Neural cell (in vitro differentiated cells): Measurements from ENCODE around the gene MEIOC. TPM values are rescaled to one million over a fixed set of nuclear protein-coding genes. Genes with fewer than 3 reads are reported as not detected.

ENCODE experiments used
- H2AFZ ChIP-seq: fragments of 200-600, 300-800 bp; sonication (generic), shearing (Covaris generic); 2 replicates; pipeline ENCODE4 v1.6.0; 2014; ENCODE audit warnings: low read depth, mild to moderate bottlenecking, antibody characterized with exemption, low read length, moderate library complexity
- H3F3A ChIP-seq: fragments of 200-600 bp; shearing (Covaris generic); 2 replicates; pipeline ENCODE4 v1.6.1; 2016; ENCODE audit warnings: mild to moderate bottlenecking, moderate library complexity, mixed read lengths, antibody characterized with exemption, low read length; ENCODE audit not compliant: insufficient read depth, poor library complexity, severe bottlenecking
- H3K27ac ChIP-seq: fragments of 200-600, 300-800 bp; sonication (generic), shearing (Covaris generic); 2 replicates; pipeline ENCODE4 v1.5.1; 2014; ENCODE audit warnings: mild to moderate bottlenecking, low read length, moderate library complexity
- H3K27me3 ChIP-seq: fragments of 300-800, 200-600 bp; sonication (generic), shearing (Covaris generic); 2 replicates; pipeline ENCODE4 v1.6.0; 2014; ENCODE audit warnings: mild to moderate bottlenecking, low read depth, low read length, moderate library complexity; ENCODE audit not compliant: insufficient read depth
- H3K36me3 ChIP-seq: fragments of 300-800, 200-600 bp; sonication (generic), shearing (Covaris generic); 2 replicates; pipeline ENCODE4 v1.5.1; 2014; ENCODE audit warnings: mild to moderate bottlenecking, antibody characterized with exemption, low read length, moderate library complexity; ENCODE audit not compliant: insufficient read depth
- H3K4me2 ChIP-seq: fragments of 300-800, 200-600 bp; sonication (generic), shearing (Covaris generic); 2 replicates; pipeline ENCODE4 v1.6.0; 2014; ENCODE audit warnings: mild to moderate bottlenecking, low read length
- H3K4me3 ChIP-seq: fragments of 300-800, 200-600 bp; sonication (generic), shearing (Covaris generic); 2 replicates; pipeline ENCODE4 v1.5.1; 2014; ENCODE audit warnings: mild to moderate bottlenecking, low read length, moderate library complexity
- H3K79me2 ChIP-seq: fragments of 200-600 bp; shearing (Covaris generic); replicated peaks from 2 replicates; pipeline ENCODE4 v1.6.0; 2014; ENCODE audit warnings: mild to moderate bottlenecking, low read length, moderate library complexity; ENCODE audit not compliant: insufficient read depth
- H3K9ac ChIP-seq: fragments of 300-800, 200-600 bp; sonication (generic), shearing (Covaris generic); 2 replicates; pipeline ENCODE4 v1.6.1; 2016; ENCODE audit warnings: mild to moderate bottlenecking, low read length, mixed read lengths
- H3K9me2 ChIP-seq: fragments of 200-600 bp; shearing (Covaris generic); 2 replicates; pipeline ENCODE4 v1.6.1; 2016; ENCODE audit warnings: mild to moderate bottlenecking, low read length, mixed read lengths; ENCODE audit not compliant: insufficient read depth
- H3K9me3 ChIP-seq: fragments of 200-600, 300-800 bp; sonication (generic), shearing (Covaris generic); 2 replicates; pipeline ENCODE4 v1.6.1; 2016; ENCODE audit warnings: mild to moderate bottlenecking, mixed run types, low read length, moderate library complexity, mixed read lengths
- H4K20me1 ChIP-seq: fragments of 200-600 bp; shearing (Covaris generic); 2 replicates; pipeline ENCODE4 v1.6.1; 2016; ENCODE audit warnings: mild to moderate bottlenecking, mixed run types; ENCODE audit not compliant: insufficient read depth
- EP300 ChIP-seq: fragments of 450-650 bp; conservative IDR thresholded peaks from 2 replicates; pipeline ENCODE4 v1.6.1; 2014; ENCODE audit warnings: antibody characterized with exemption, mild to moderate bottlenecking, moderate library complexity; ENCODE audit not compliant: poor library complexity, severe bottlenecking
- EZH2 ChIP-seq: fragments of 200-600, 300-800 bp; shearing (Covaris generic), sonication (generic); IDR thresholded peaks from 2 replicates; pipeline ENCODE4 v1.6.1; 2014; ENCODE audit warnings: antibody characterized with exemption, low read length, borderline replicate concordance, mild to moderate bottlenecking; ENCODE audit not compliant: insufficient read depth, poor library complexity, severe bottlenecking
- MXI1 ChIP-seq: fragments of 450-650 bp; conservative IDR thresholded peaks from 2 replicates; pipeline ENCODE4 v1.6.1; 2014; ENCODE audit warnings: antibody characterized with exemption, mild to moderate bottlenecking; ENCODE audit not compliant: poor library complexity, severe bottlenecking
- POLR2AphosphoS5 ChIP-seq: IDR thresholded peaks from 2 replicates; pipeline ENCODE4 v1.6.1; 2012
- RAD21 ChIP-seq: fragments of 450-650 bp; conservative IDR thresholded peaks from 2 replicates; pipeline ENCODE4 v1.6.1; 2014; ENCODE audit warnings: antibody characterized with exemption, mild to moderate bottlenecking, moderate library complexity
- SMC3 ChIP-seq: fragments of 450-650 bp; conservative IDR thresholded peaks from 2 replicates; pipeline ENCODE4 v1.6.1; 2014; ENCODE audit warnings: antibody characterized with exemption, mild to moderate bottlenecking, moderate library complexity; ENCODE audit not compliant: poor library complexity
- TAF1 ChIP-seq: IDR thresholded peaks from 2 replicates; pipeline ENCODE4 v1.6.1; 2012; ENCODE audit warnings: low read depth
- polyA plus RNA-seq: library from polyadenylated mRNA; depleted of rRNA; stranded (reverse); fragments of >200 nt; gene quantifications from 2 replicates; pipeline ENCODE4 v1.2.3, GENCODE V29; 2014
- TF ChIP-seq, protein P1 (sequence below): IDR thresholded peaks from 2 replicates; pipeline ENCODE4 v1.6.1; 2012; ENCODE audit warnings: borderline replicate concordance
- TF ChIP-seq, protein P2 (sequence below): fragments of 450-650 bp; IDR thresholded peaks from 2 replicates; pipeline ENCODE4 v1.5.1; 2014; ENCODE audit warnings: antibody characterized with exemption, mild to moderate bottlenecking, moderate library complexity; ENCODE audit not compliant: poor library complexity, severe bottlenecking

Gene MEIOC
- polyA plus RNA-seq, 1 donor from 2014 or later = not detected

DNA sequence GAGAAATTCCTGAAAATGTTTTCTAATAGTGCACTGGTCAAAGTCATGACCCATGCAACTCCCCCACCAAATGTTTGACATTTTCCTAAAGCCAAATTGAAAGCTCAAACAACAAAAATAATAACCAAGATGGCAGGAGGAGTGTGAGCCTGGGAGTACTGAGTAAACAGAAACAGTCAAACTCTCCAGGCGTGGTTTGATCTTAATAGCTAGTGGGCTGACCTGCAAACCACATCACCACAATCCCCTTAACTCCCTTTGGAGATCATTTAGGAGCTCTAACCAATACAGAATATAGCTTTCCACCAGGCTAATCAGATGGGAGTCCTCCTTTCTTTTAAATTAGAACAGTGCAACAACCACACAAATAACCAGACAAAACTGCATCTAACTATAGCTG lies 19.2 kb upstream of the MEIOC start:
- no peaks in the 10 kb centered on the region for H3F3A ChIP-seq
- H3K79me2 ChIP-seq = no peaks in the 10 kb centered on the region
- no peak for TF ChIP-seq RAD21
- TF ChIP-seq, protein P1, sequence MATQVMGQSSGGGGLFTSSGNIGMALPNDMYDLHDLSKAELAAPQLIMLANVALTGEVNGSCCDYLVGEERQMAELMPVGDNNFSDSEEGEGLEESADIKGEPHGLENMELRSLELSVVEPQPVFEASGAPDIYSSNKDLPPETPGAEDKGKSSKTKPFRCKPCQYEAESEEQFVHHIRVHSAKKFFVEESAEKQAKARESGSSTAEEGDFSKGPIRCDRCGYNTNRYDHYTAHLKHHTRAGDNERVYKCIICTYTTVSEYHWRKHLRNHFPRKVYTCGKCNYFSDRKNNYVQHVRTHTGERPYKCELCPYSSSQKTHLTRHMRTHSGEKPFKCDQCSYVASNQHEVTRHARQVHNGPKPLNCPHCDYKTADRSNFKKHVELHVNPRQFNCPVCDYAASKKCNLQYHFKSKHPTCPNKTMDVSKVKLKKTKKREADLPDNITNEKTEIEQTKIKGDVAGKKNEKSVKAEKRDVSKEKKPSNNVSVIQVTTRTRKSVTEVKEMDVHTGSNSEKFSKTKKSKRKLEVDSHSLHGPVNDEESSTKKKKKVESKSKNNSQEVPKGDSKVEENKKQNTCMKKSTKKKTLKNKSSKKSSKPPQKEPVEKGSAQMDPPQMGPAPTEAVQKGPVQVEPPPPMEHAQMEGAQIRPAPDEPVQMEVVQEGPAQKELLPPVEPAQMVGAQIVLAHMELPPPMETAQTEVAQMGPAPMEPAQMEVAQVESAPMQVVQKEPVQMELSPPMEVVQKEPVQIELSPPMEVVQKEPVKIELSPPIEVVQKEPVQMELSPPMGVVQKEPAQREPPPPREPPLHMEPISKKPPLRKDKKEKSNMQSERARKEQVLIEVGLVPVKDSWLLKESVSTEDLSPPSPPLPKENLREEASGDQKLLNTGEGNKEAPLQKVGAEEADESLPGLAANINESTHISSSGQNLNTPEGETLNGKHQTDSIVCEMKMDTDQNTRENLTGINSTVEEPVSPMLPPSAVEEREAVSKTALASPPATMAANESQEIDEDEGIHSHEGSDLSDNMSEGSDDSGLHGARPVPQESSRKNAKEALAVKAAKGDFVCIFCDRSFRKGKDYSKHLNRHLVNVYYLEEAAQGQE = no peak
- no peak for TF ChIP-seq EZH2
- no peak for TF ChIP-seq POLR2AphosphoS5
- no peak for TF ChIP-seq SMC3
- TF ChIP-seq EP300 = no peak
- TF ChIP-seq MXI1 = no peak
- no peak for TF ChIP-seq TAF1
- TF ChIP-seq, protein P2, sequence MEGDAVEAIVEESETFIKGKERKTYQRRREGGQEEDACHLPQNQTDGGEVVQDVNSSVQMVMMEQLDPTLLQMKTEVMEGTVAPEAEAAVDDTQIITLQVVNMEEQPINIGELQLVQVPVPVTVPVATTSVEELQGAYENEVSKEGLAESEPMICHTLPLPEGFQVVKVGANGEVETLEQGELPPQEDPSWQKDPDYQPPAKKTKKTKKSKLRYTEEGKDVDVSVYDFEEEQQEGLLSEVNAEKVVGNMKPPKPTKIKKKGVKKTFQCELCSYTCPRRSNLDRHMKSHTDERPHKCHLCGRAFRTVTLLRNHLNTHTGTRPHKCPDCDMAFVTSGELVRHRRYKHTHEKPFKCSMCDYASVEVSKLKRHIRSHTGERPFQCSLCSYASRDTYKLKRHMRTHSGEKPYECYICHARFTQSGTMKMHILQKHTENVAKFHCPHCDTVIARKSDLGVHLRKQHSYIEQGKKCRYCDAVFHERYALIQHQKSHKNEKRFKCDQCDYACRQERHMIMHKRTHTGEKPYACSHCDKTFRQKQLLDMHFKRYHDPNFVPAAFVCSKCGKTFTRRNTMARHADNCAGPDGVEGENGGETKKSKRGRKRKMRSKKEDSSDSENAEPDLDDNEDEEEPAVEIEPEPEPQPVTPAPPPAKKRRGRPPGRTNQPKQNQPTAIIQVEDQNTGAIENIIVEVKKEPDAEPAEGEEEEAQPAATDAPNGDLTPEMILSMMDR = no peak
- H3K9ac ChIP-seq = no peak overlapping the region
- no peaks in the 10 kb centered on the region for H3K9me2 ChIP-seq
- H2AFZ ChIP-seq = no peak overlapping the region
- H3K9me3 ChIP-seq = no peaks in the 10 kb centered on the region
- no peak overlapping the region for H3K4me2 ChIP-seq
- no peaks in the 10 kb centered on the region for H3K36me3 ChIP-seq
- no peak overlapping the region for H3K4me3 ChIP-seq
- H3K27me3 ChIP-seq = no peaks in the 10 kb centered on the region
- H3K27ac ChIP-seq = no peak overlapping the region
- H4K20me1 ChIP-seq = no peaks in the 10 kb centered on the region

DNA sequence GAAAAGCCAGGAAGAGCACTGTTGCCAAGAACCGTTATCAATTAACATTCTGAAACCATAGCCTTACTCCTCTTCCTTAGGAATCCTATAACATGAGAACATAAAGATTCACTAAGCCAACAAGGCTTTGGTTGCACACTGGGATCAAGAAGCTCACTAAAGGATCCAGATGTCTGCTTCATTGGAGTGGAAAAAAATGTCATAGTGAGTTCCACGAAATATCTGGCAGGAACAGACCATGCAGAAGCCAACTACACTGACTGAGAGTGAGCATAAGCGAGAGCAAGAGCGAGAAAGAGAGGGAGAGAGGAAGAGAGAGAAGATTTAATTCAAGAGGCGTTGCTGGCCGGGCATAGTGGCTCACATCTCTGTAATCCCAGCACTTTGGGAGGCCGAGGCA lies 13.4 kb upstream of the MEIOC start:
- Histone ChIP-seq H3K27me3 (no peaks in the 10 kb centered on the region), H3K9ac (no peak overlapping the region), H3K9me2 (no peaks in the 10 kb centered on the region), H4K20me1 (no peaks in the 10 kb centered on the region), H3K4me2 (no peak overlapping the region), H3K4me3 (no peak overlapping the region), H2AFZ (no peak overlapping the region), H3K79me2 (no peaks in the 10 kb centered on the region), H3K36me3 (no peaks in the 10 kb centered on the region), H3K9me3 (no peaks in the 10 kb centered on the region), H3F3A (no peaks in the 10 kb centered on the region), H3K27ac (no peak overlapping the region)
- no peak for TF ChIP-seq EZH2
- no peak for TF ChIP-seq SMC3
- TF ChIP-seq TAF1 = no peak
- TF ChIP-seq POLR2AphosphoS5 = no peak
- no peak for TF ChIP-seq EP300
- TF ChIP-seq MXI1 = no peak
- TF ChIP-seq RAD21 = no peak
- TF ChIP-seq, protein P1 = no peak
- TF ChIP-seq, protein P2 = no peak
